T-cell (primary cell): ENCODE measurements around the gene VPS8. TPM values are rescaled to one million over a fixed set of nuclear protein-coding genes. Genes with fewer than 3 reads are reported as not detected.

Experiments used
- ATAC-seq, 4 experiments: fragments of 200-7000 bp in 3 of 4; fragments of 150-1000 bp in 1 of 4; cut with Tn5 transposase; replicated peaks in 1 of 4; 1 replicate in 3 of 4; 2 replicates in 1 of 4; pipeline ENCODE4 v1.10.0; 2021; ENCODE audit warnings: moderate library complexity in 3 of 4, mild to moderate bottlenecking in 2 of 4, moderate number of reproducible peaks in 1 of 4
- CTCF ChIA-PET, 2 donors: fragments of 300-600 bp; sonication (Branson Sonifier 250); formaldehyde crosslinking; loops; one replicate each; lab custom pipeline; 2022; ENCODE audit warnings: antibody characterized with exemption in 2 of 2; lab: Charles Lee
- POLR2A ChIA-PET, 2 donors: fragments of 300-600 bp; sonication (Branson Sonifier 250); formaldehyde crosslinking; loops; one replicate each; lab custom pipeline; 2022; ENCODE audit warnings: antibody characterized with exemption in 2 of 2; lab: Charles Lee
- DNase-seq, 35 experiments: peaks; one replicate each; pipeline versions ENCODE4 v3.0.0 to v3.0.0-alpha.2; 2013 to 2023
- H3K27ac ChIP-seq: one replicate; pipeline ENCODE4 v1.5.1; 2013; ENCODE audit warnings: low read length
- H3K27me3 ChIP-seq, 2 experiments: replicated peaks in 1 of 2; 1 replicate in 1 of 2; 2 replicates in 1 of 2; pipeline versions ENCODE4 v1.6.1 to v1.7.0; 2013; ENCODE audit warnings: low read length in 1 of 2, mixed read lengths in 1 of 2; ENCODE audit not compliant: control insufficient read depth in 2 of 2, insufficient read depth in 2 of 2; ENCODE audit errors: extremely low read depth in 1 of 2
- H3K36me3 ChIP-seq, 2 donors: 1 replicate in 1 of 2; 2 replicates in 1 of 2; pipeline versions ENCODE4 v1.6.1 to v1.7.0; 2013; ENCODE audit warnings: low read length in 1 of 2; ENCODE audit not compliant: control insufficient read depth in 2 of 2, insufficient read depth in 1 of 2; ENCODE audit errors: extremely low read depth in 1 of 2
- H3K4me1 ChIP-seq, 2 experiments: 1 replicate in 1 of 2; 2 replicates in 1 of 2; pipeline versions ENCODE4 v1.6.1 to v1.7.0; 2013; ENCODE audit warnings: low read length in 2 of 2, mixed read lengths in 1 of 2; ENCODE audit not compliant: insufficient read depth in 2 of 2, control insufficient read depth in 1 of 2; ENCODE audit errors: extremely low read depth in 1 of 2
- H3K4me3 ChIP-seq, 2 donors: 1 replicate in 1 of 2; 2 replicates in 1 of 2; pipeline versions ENCODE4 v1.5.1 to v1.7.0; 2013; ENCODE audit warnings: mild to moderate bottlenecking in 2 of 2, low read length in 1 of 2, moderate library complexity in 1 of 2; ENCODE audit not compliant: control insufficient read depth in 1 of 2; ENCODE audit errors: extremely low read depth in 1 of 2
- H3K9me3 ChIP-seq: 2 replicates; pipeline ENCODE4 v1.7.0; 2013
- H3K27ac Mint-ChIP-seq, 2 donors: one replicate each; pipeline ENCODE4 v1.8.0; 2020 to 2021; ENCODE audit warnings: mild to moderate bottlenecking in 2 of 2, mixed read lengths in 2 of 2
- H3K27me3 Mint-ChIP-seq, 2 donors: one replicate each; pipeline ENCODE4 v1.8.0; 2021 to 2022; ENCODE audit warnings: mixed read lengths in 2 of 2
- H3K36me3 Mint-ChIP-seq: one replicate; pipeline ENCODE4 v1.8.0; 2021; ENCODE audit warnings: mixed read lengths
- H3K4me1 Mint-ChIP-seq, 3 donors: one replicate each; pipeline ENCODE4 v1.8.0; 2020 to 2022; ENCODE audit warnings: mixed read lengths in 3 of 3, mild to moderate bottlenecking in 1 of 3
- H3K4me3 Mint-ChIP-seq, 3 donors: one replicate each; pipeline ENCODE4 v1.8.0; 2020 to 2022; ENCODE audit warnings: mild to moderate bottlenecking in 3 of 3, mixed read lengths in 3 of 3, moderate library complexity in 3 of 3
- H3K9me3 Mint-ChIP-seq, 3 donors: one replicate each; pipeline ENCODE4 v1.8.0; 2020 to 2022; ENCODE audit warnings: mixed read lengths in 3 of 3
- WGBS: methylation state at CpG from one replicate; pipeline ENCODE4 v1.1.5; 2013; ENCODE audit warnings: missing lambda C conversion rate; ENCODE audit not compliant: insufficient coverage; 5-methylcytosine and 5-hydroxymethylcytosine counted together
- total RNA-seq, 35 experiments: library from RNA in 6 of 35; stranded (reverse) in 6 of 35; fragments of 120-200 nt in 1 of 35; gene quantifications; one replicate each; pipeline versions ENCODE4 v1.2.1 to v1.2.4 and lab custom pipeline; 2013 to 2026

Gene VPS8
- total RNA-seq, 5 donors from 2014 or later (not counting 1 experiment from before 2014, with no cell fraction given), result 59.2 to 95.6 (median 71.0) TPM

DNA sequence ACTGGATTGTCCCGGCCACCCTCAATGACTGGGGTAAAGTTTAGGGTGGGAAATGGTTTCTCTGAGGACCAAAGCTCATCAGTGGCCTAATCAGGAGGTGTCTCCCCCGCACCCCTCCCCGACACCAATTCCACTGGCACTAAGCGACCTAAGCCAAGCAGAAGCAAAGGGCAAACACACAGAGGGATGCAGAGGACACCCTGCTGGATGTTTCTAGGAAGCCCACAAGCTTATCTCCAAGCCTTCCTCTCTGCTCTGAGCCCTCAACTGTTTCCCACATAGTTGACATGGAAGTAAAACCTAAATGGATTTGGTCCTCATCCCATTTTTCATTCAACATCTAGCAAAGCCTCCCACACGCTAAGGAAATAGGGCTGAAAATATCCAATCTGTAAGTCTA lies 272.4 kb downstream of the VPS8 start:
- Histone ChIP-seq H3K27ac (no peak overlapping the region), H3K4me3 (no peak overlapping the region), H3K36me3 (no peaks in the 10 kb centered on the region), H3K9me3 (no peaks in the 10 kb centered on the region), H3K27me3 (no peaks in the 10 kb centered on the region), H3K4me1 (no peaks in the 10 kb centered on the region)
- no peak for ATAC-seq
- CTCF ChIA-PET, result no interaction called here
- peaks cover 0 to 14% of the 10 kb centered on the region in 2 donors for H3K27me3 Mint-ChIP-seq
- no peak overlapping the region for H3K27ac Mint-ChIP-seq
- no peaks in the 10 kb centered on the region for H3K36me3 Mint-ChIP-seq
- H3K4me3 Mint-ChIP-seq, result no peak overlapping the region
- no peaks in the 10 kb centered on the region for H3K4me1 Mint-ChIP-seq
- H3K9me3 Mint-ChIP-seq, result no peaks in the 10 kb centered on the region
- WGBS, result 80% methylated on average over 3 of the region's 5 CpGs
- POLR2A ChIA-PET, result no interaction called here
- DNase-seq, result no peak

DNA sequence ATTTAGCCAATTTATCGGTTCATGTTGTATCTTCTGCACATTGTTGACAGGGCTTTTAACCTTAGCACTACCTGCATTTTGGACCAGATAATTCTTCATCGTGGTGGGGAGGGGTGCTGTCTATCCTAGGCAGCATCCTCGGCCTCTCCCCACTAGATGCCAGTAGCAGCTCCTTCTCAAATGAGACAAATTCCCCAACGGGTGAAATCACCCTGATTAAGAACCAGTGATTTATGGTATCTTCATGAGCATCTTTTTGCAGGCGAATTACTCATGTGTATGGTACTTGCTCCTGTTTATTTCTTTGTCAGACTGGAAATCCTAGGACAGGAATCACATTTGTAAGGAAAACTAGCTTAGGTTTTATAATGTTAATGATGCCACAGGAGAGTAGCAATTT lies 272.9 kb downstream of the VPS8 start:
- 44% methylated on average over 1 of the region's 5 CpGs for WGBS
- Mint-ChIP-seq H3K9me3 (no peaks in the 10 kb centered on the region), H3K27ac (no peak overlapping the region), H3K4me3 (no peak overlapping the region), H3K36me3 (no peaks in the 10 kb centered on the region), H3K27me3 (peaks cover 0 to 14% of the 10 kb centered on the region in 2 donors), H3K4me1 (no peaks in the 10 kb centered on the region)
- DNase-seq, result no peak
- Histone ChIP-seq H3K27me3 (no peaks in the 10 kb centered on the region), H3K4me3 (no peak overlapping the region), H3K9me3 (no peaks in the 10 kb centered on the region), H3K27ac (no peak overlapping the region), H3K36me3 (no peaks in the 10 kb centered on the region), H3K4me1 (no peaks in the 10 kb centered on the region)
- ChIA-PET POLR2A (no interaction called here), CTCF (no interaction called here)
- ATAC-seq, result no peak

DNA sequence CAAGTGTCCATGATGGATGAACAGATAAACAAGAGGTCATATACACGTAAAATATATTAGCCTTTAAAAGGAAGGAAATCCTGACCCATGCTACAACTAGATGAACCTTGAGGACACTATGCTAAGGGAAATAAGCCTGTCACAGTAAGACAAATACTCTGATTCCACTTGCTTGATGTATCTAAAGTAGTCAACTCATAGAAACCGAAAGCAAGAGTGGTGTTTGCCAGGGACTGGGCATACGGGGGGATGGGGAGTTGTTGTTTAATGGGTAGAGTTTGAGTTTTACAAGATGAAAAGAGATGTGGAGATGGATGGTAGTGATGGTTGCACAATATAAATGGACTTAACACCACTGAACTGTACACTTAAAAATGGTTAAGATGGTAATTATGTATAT lies 275.5 kb downstream of the VPS8 start:
- no peak overlapping the region for H3K27ac Mint-ChIP-seq
- DNase-seq (no peak), ATAC-seq (no peak)
- Histone ChIP-seq H3K4me3 (no peak overlapping the region), H3K9me3 (no peaks in the 10 kb centered on the region), H3K4me1 (no peaks in the 10 kb centered on the region), H3K27me3 (no peaks in the 10 kb centered on the region), H3K36me3 (no peaks in the 10 kb centered on the region), H3K27ac (no peak overlapping the region)
- CTCF ChIA-PET, result no interaction called here
- POLR2A ChIA-PET, result no interaction called here
- H3K27me3 Mint-ChIP-seq, result peaks cover 1 to 14% of the 10 kb centered on the region in 2 donors
- no peaks in the 10 kb centered on the region for H3K4me1 Mint-ChIP-seq
- no peaks in the 10 kb centered on the region for H3K9me3 Mint-ChIP-seq
- H3K36me3 Mint-ChIP-seq, result no peaks in the 10 kb centered on the region
- no peak overlapping the region for H3K4me3 Mint-ChIP-seq
- WGBS, result no CpG with 5 or more reads among the region's 3 CpGs

GRCh38 chr3:185089343-185089742 lies 277.4 kb downstream of the VPS8 start:
- ChIA-PET POLR2A (no interaction called here), CTCF (no interaction called here)
- no peaks in the 10 kb centered on the region for H3K36me3 Mint-ChIP-seq

DNA sequence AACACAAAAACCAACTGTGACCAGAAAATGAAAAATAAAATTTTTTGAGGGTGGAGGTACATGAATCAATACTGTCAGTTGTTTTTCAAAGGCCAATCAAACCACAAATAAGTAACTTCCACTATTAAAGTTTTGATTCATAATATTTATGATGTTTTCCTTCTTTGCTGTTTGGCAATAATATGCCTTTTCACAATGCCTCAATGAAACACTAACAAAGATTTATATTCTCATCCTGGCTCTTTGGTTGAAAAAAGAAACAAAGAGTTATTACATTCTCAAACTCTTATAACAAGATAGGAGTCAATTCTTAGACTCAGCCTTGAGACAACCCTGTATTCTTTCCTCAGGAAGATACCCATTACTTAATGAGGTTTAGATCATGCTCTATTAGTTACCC lies 277.8 kb downstream of the VPS8 start:
- Mint-ChIP-seq H3K27me3 (peaks cover 9 to 23% of the 10 kb centered on the region in 2 donors), H3K4me3 (no peak overlapping the region), H3K36me3 (no peaks in the 10 kb centered on the region), H3K27ac (no peak overlapping the region), H3K9me3 (no peaks in the 10 kb centered on the region), H3K4me1 (no peaks in the 10 kb centered on the region)
- Histone ChIP-seq H3K27ac (no peak overlapping the region), H3K4me3 (no peak overlapping the region), H3K9me3 (no peaks in the 10 kb centered on the region), H3K4me1 (no peaks in the 10 kb centered on the region), H3K36me3 (no peaks in the 10 kb centered on the region), H3K27me3 (peaks cover 0 to 3% of the 10 kb centered on the region in 2 experiments)
- no peak for ATAC-seq
- ChIA-PET POLR2A (no interaction called here), CTCF (no interaction called here)
- DNase-seq, result no peak

More at GRCh38 chr3:185089343-185089742, 277.4 kb downstream of the VPS8 start:
- DNase-seq (no peak), ATAC-seq (no peak)
- H3K4me1 Mint-ChIP-seq, result no peaks in the 10 kb centered on the region
- peaks cover 0 to 3% of the 10 kb centered on the region in 2 experiments for H3K27me3 ChIP-seq
- peaks cover 7 to 21% of the 10 kb centered on the region in 2 donors for H3K27me3 Mint-ChIP-seq
- H3K27ac ChIP-seq, result no peak overlapping the region
- H3K36me3 ChIP-seq, result no peaks in the 10 kb centered on the region
- H3K4me1 ChIP-seq, result no peaks in the 10 kb centered on the region
- no peak overlapping the region for H3K4me3 Mint-ChIP-seq
- no peaks in the 10 kb centered on the region for H3K9me3 ChIP-seq
- 79% methylated on average over 2 of the region's 2 CpGs for WGBS
- H3K27ac Mint-ChIP-seq, result no peak overlapping the region
- H3K4me3 ChIP-seq, result no peak overlapping the region
- no peaks in the 10 kb centered on the region for H3K9me3 Mint-ChIP-seq

- H3K27ac ChIP-seq, result no peak overlapping the region
- no peak overlapping the region for H3K4me3 ChIP-seq
- no peaks in the 10 kb centered on the region for H3K9me3 ChIP-seq
- no peaks in the 10 kb centered on the region for H3K4me1 Mint-ChIP-seq
- WGBS, result 64% methylated on average over 1 of the region's 4 CpGs
- CTCF ChIA-PET, result no interaction called here
- H3K4me1 ChIP-seq, result no peaks in the 10 kb centered on the region
- H3K27me3 Mint-ChIP-seq, result peaks cover 10 to 19% of the 10 kb centered on the region in 2 donors
- DNase-seq (no peak), ATAC-seq (no peak)
- no peak overlapping the region for H3K4me3 Mint-ChIP-seq
- no peak overlapping the region for H3K27ac Mint-ChIP-seq
- H3K36me3 Mint-ChIP-seq, result no peaks in the 10 kb centered on the region
- POLR2A ChIA-PET, result no interaction called here
- H3K9me3 Mint-ChIP-seq, result no peaks in the 10 kb centered on the region
- no peaks in the 10 kb centered on the region for H3K36me3 ChIP-seq
- H3K27me3 ChIP-seq, result peaks cover 0 to 3% of the 10 kb centered on the region in 2 experiments
Measured at GRCh38 chr3:185090811-185091210, 278.8 kb downstream of the VPS8 start.

- DNase-seq, result no peak
- H3K36me3 Mint-ChIP-seq, result no peaks in the 10 kb centered on the region
- CTCF ChIA-PET, result no interaction called here
Measured at GRCh38 chr3:185093116-185093515, 281.1 kb downstream of the VPS8 start.

More at GRCh38 chr3:185093116-185093515, 281.1 kb downstream of the VPS8 start:
- ATAC-seq, result no peak
- H3K27me3 ChIP-seq, result peaks cover 0 to 8% of the 10 kb centered on the region in 2 experiments
- no peaks in the 10 kb centered on the region for H3K4me1 ChIP-seq
- Mint-ChIP-seq H3K9me3 (no peaks in the 10 kb centered on the region), H3K4me3 (no peak overlapping the region), H3K27ac (no peak overlapping the region), H3K4me1 (no peaks in the 10 kb centered on the region), H3K27me3 (peaks cover 21 to 22% of the 10 kb centered on the region in 2 donors)
- no peaks in the 10 kb centered on the region for H3K9me3 ChIP-seq
- H3K4me3 ChIP-seq, result no peak overlapping the region
- no peaks in the 10 kb centered on the region for H3K36me3 ChIP-seq
- no peak overlapping the region for H3K27ac ChIP-seq
- POLR2A ChIA-PET, result no interaction called here
